ENCODE results near the gene AQP12B.
"Not testable (repeated sequence)": the region's sequence is repeated elsewhere in the genome, so short reads cannot be mapped to it uniquely, and the experiment has no call there.

The AQP12B gene, protein sequence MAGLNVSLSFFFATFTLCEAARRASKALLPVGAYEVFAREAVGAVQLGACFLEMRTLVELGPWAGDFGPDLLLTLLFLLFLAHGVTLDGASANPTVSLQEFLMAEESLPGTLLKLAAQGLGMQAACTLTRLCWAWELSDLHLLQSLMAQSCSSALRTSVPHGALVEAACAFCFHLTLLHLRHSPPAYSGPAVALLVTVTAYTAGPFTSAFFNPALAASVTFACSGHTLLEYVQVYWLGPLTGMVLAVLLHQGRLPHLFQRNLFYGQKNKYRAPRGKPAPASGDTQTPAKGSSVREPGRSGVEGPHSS

DNA sequence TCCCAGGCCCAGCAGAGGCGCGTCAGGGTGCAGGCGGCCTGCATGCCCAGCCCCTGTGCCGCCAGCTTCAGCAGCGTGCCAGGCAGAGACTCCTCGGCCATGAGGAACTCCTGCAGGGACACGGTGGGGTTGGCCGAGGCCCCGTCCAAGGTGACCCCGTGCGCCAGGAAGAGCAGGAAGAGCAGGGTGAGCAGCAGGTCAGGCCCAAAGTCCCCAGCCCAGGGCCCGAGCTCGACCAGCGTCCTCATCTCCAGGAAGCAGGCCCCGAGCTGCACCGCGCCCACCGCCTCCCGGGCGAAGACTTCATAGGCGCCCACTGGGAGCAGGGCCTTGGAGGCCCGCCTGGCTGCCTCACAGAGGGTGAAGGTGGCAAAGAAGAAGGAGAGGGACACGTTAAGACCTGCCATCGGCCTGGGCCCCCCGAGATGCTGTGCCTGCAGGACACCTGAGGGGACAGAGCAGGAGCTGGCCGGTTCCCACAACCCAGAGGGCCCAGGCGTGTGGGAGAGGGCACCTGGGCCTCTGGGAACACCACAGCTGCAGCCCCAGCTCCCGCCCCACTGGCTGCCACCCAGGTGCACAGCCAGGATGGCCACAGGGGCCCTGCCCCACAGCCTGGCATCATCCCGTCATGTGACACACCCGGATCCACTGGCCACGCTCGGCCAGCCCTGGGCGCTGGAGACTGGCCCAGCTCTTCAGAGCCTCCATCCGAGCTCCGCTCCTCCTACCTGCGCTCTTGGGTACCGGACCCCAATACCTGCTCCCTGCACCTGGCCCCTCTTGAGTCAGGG lies at the start of gene AQP12B:
Gene AQP12B, minus strand, starts transcription at position 455 of the 794 bp plus-strand sequence. Its CDS starts 48 bp downstream, at position 407.
- DNase-seq (ENCODE audit: low read depth in 2 of 2, low spot score in 1 of 2), result not testable (repeated sequence)

DNA sequence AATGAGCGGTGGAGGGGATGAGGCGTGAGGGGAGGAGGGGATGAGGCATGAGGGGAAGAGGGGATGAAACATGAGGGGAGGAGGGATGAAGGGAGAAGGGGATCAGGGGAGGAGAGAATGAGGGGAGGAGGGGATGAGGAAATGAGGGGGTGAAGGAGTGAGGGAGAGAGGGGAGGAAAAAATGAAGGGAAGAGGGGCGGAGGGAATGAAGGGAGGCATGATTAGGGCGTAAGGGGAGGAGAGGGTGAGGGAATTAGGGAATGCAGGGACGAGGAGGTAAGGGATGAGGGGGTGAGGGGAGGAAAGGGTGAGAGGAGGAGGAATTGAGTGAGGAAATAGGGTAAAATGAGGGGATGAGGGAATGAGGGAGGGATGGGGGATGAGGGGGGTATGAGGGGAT lies 49.5 kb upstream of the AQP12B start:
- DNase-seq (ENCODE audit: low read depth in 2 of 2, low spot score in 1 of 2), result no peak

DNA sequence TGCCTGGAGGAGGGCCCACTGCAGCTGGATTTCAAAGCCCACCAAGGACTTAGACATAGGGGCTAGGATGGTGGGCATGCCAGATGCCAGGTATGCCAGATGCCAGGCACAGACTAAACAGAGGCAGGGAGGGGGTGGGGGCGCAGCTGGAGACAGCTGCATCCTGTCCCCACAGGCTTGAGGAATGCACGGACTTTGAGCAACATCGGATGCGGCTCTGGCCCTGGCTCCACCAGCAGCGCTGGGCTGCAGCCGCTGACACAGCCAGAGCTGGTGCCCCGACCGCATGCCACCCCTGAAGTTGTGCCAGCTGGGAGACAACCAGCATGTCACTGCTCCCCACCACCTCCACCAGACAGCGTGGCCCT lies 48.5 kb upstream of the AQP12B start:
- DNase-seq (ENCODE audit: low read depth in 2 of 2, low spot score in 1 of 2), result no peak

DNA sequence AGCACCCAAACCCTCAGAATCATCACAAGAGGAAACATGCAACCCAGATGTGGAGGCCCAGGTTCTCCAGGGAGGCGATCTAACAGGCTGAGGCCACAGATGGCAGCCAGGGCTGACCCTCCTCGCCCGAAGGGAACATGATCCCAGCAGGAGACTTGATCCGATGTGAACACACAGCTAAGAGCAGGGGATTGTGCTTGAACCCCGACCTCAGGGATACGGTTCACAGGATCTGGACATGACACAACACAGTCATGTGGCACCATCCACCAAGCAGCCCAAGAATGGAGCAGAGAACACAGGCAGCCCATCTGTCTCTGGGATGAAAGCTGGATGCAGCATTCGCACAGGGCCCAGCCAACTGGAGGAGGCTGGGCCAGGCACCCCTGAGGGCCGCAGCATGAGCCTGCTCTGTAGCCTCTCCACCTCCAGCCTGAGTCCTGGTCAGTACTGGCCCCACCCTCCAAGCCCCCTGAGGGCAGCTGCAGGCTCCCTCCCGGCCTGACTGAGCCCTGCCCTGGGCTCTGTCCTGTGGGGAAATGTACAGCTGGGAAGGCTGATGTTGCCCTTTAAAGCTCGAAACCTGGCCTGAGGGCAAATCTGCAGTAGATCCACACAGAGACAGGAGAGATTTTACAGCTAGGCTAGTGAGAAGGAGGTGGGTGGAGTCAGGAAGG lies 48.0 kb upstream of the AQP12B start:
- no peak for DNase-seq (ENCODE audit: low read depth in 2 of 2, low spot score in 1 of 2)

DNA sequence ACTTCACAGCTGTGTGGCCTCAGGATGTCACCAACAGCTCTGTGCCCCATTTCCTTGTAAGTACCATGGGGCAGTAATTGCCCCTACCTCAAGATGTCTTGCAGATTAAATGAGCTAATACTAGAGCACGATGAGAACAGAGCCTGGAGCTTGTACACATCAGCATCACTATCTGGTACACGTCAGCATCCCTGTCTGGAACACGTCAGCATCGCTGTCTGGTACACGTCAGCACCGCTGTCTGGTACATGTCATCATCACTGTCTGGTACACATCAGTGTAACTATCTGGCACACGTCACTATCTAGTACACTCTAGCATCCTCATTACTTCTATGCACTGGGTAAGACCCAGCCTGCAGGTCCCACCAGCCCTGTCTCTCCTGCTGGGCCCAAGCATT lies 46.1 kb upstream of the AQP12B start:
- DNase-seq (ENCODE audit: low read depth in 2 of 2, low spot score in 1 of 2), result no peak

DNA sequence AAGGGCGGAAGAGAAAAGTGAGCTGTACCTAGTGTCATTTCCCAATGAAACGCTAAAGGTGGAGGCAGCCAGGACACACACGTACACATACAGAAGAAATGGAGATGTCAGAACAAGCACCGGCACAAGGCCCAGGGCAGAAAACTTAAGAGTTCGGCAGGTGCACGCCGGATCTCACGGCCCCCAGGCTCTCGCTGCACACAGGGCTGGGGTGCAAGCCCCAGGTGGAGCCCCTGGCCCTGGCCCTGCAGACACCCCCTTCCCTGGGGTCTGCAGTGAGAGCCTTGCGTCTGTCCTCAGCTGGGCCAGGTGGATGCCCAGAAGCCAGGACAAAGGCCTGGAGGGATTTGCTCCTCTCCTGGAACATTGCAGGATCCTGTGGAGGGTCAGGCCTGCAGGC lies 45.7 kb upstream of the AQP12B start:
- no peak for DNase-seq (ENCODE audit: low read depth in 2 of 2, low spot score in 1 of 2)

DNA sequence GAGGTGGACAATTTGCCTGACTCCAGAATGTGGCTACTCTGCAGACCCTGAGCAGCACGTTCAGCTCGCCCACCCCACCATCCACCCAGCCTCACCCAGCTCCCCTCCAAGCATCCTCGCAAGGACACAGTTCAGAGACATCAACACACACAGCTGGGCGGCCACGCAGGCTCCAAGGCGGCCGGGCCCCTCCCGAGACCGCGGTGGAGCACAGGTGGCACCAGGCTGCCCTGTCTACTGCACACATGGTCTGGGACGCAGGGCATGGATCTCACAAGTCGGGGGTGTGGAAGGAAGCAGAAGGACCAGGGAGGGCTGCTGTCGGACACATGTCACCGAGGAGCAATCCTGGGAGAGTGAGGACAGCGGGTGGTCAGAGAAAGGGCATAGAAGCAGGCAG lies 45.2 kb upstream of the AQP12B start:
- DNase-seq (ENCODE audit: low read depth in 2 of 2, low spot score in 1 of 2), result no peak

DNA sequence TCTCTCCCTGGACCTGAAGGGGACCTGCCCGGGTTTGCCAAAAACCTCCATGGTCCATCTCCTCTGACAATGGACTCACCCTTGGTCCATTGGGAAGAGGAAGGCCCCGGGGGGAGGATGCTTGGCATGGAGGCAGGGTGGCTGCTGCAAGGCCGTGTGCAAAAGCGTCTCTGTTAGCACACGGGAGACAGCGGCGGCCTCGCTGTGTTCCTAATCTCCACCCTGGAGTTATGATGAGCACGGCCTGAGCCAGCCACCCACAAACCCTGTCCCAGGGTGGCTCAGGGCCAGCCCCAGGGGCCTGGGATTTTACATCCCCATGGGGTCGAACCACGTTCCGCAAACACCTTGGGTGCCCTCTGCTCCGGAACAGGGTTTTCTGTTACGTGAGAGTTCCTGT lies 44.8 kb upstream of the AQP12B start:
- DNase-seq (ENCODE audit: low read depth in 2 of 2, low spot score in 1 of 2), result no peak

DNA sequence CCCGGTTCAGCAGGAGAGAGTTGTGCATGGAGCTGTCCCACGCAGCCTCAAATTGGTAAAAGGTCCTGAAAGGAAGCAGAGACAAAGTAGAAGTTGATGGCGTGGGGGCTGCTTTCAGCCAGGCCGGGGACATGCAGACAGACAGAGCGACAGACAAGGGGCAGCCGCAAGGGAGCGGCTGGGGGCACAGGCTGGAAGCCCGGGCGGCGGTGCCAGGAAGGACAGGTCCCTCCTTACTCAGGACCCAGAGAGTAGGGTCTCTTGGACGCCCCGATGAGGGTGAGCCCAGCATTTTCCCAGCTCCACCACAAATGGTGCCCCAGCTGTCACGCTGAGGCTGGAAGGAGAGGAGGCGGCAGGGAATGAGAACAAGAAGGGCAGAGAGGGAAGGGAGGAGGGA lies 44.2 kb upstream of the AQP12B start:
- no peak for DNase-seq (ENCODE audit: low read depth in 2 of 2, low spot score in 1 of 2)

DNA sequence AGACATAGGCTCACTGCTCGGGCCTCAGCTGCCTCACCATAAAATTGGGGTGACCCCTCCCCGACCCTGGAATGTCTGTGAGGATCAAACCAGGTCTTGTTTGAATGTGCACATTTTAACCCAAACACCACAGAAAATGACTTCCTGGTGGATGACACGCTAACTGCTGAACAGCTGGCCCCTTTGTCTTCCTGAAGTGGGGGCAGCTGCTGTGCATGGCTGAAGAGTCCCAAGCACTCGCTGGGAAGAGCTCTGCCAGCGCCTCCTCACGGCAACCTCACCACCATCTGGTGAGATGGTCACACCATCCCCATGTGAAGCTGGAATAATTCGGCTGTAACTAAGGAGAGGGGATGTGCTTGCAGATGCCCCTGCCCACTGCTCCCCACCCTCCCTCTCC lies 43.0 kb upstream of the AQP12B start:
- DNase-seq (ENCODE audit: low read depth in 2 of 2, low spot score in 1 of 2), result no peak

DNA sequence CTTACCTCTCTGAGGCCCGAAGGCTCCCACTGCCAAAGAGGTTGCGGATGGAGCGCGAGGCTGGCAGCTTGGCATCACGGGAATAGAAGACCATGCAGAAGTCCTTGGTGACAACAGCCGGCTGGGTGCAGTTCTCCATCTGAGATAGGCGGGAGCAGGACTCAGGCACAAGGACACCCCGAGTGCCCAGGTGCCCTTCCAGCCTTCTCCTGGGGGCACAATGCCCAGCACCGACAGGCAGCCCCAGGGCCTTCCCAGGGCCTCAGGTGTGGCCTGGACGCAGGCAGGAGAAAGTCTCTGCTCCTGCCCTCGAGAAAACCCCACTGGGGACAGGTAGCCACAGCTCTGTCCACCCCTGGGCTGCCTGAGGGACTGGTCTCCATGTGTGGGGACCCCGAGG lies 42.6 kb upstream of the AQP12B start:
- DNase-seq (ENCODE audit: low read depth in 2 of 2, low spot score in 1 of 2), result no peak

DNA sequence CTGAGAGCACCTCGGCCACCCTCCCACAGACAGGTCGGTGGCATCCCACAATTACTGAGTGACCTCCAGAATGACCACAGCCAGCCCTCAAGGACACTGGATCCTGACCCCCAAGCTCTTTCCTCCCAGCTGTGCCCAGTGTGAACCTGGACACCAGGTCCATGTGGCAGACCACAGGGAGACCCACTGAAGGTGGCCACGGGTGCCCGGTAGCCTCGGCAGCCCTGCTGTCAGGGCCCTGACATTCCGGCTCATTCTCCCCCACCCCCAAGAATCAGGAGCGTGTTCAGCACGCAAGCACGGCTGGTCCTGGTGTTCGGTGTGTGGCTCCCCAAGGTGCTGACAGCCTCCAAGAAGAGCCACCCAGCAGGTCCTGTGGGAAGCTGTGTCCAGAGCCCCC lies 41.7 kb upstream of the AQP12B start:
- no peak for DNase-seq (ENCODE audit: low read depth in 2 of 2, low spot score in 1 of 2)

DNA sequence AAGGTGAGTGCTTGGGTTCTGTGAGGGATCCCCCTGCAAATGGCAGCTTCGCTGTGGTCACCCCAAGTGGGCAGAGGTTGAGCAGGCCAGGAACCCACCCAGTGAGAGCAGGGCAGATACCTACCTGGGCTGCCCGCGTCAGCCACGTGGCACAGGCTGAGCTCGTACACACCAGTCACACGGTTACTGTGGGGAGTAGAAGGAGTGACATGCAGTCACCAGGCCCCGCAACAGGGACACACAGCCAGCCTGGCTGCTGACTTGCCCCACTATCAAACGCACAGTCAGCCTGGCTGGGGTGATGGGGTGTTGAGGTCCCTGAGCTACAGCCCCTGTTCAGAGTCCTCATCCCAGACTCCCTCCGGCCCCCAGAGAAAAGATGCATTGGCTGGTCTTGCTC lies 41.2 kb upstream of the AQP12B start:
- no peak for DNase-seq (ENCODE audit: low read depth in 2 of 2, low spot score in 1 of 2)

DNA sequence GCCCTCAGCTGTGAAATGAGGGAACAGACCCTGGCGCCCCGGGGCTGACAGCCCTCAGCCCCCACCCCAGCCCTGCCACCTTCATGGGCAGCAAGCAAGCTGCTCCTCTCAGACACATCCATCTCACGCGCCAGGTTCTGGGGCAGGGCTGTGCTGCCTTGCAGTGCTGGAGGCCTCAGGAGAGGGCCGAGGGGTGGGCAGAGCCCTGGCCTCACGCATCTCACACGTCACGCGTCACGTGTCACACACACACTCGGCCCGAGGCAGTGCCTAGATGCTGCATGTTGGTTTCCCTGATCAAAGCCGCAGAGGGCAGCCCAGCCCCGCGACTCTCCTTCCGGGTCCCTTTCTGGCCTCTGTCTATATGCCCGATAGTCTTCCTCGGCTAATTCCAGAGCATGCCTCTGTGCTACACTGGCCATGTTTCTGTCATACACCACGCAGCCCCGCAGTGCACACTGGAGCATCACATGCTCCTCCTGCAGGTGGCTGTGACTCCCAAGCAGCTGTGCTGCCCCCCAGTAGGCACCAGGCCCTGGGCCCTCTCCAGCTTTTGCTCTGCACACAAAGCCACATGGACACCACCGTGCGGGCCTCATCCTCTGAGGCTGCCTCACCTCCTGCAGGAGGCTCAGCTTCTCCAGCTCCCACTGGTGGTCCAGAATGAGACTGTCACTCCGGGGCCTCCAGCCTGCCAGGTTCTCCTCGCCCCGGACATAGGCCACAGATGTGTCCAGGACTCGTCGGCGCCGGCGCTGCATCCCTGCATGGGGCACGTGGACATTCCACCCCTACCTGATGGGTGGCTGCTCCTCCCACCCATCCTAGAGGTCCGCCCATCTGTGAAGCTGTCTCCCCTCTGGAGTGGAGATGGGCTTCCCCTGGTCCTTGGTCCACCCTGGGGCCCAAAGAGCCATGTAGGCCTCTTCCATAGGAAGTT lies 40.4 kb upstream of the AQP12B start:
- no peak for DNase-seq (ENCODE audit: low read depth in 2 of 2, low spot score in 1 of 2)

DNA sequence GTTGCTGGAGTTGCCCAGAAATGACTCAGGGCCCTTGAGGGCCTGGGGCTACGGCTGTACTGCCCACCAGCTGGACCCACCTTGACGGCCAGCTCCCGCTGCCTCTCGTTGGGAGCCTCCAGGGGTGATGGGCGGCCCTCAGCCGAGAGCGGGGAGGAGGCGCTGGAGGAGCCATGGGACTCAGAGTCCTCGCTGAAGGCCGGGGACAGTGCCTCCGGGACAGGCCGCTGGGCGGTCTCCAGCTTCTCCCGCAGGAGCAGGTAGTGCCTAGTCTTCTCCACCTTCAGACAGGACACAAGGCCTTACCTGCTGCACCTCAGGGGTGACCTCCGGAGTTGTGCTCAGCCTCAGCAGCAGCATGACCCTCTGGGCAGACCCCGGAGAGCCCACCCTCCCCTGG lies 39.7 kb upstream of the AQP12B start:
- no peak for DNase-seq (ENCODE audit: low read depth in 2 of 2, low spot score in 1 of 2)

DNA sequence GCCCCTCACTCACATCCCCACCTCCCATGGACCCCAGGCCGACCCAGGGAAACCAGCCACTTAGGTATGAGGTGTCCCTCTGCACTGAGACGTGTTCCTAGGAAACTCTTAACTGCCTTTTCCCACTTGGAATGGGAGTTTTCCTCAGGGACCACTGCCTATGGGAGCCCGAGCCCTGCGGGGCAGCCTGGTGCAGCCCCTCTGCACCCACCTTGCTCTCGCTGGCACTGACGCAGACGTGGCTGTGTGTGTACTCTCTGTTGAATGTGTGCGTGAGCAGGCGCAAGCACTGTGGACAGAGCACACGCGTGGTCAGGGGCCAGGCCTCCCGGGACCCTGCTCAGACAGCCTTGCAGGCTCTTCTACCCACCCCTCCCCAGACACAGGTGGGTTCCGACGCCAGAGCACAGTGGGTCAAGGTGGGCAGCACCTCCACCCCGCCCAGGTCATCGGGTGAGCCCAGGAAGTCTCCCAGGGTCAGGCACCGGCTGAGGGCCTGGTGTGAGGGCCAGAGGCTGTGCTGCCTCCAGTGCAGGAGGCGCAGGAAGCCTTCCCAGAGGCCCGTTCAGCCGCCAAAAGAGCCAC lies 39.0 kb upstream of the AQP12B start:
- no peak for DNase-seq (ENCODE audit: low read depth in 2 of 2, low spot score in 1 of 2)

DNA sequence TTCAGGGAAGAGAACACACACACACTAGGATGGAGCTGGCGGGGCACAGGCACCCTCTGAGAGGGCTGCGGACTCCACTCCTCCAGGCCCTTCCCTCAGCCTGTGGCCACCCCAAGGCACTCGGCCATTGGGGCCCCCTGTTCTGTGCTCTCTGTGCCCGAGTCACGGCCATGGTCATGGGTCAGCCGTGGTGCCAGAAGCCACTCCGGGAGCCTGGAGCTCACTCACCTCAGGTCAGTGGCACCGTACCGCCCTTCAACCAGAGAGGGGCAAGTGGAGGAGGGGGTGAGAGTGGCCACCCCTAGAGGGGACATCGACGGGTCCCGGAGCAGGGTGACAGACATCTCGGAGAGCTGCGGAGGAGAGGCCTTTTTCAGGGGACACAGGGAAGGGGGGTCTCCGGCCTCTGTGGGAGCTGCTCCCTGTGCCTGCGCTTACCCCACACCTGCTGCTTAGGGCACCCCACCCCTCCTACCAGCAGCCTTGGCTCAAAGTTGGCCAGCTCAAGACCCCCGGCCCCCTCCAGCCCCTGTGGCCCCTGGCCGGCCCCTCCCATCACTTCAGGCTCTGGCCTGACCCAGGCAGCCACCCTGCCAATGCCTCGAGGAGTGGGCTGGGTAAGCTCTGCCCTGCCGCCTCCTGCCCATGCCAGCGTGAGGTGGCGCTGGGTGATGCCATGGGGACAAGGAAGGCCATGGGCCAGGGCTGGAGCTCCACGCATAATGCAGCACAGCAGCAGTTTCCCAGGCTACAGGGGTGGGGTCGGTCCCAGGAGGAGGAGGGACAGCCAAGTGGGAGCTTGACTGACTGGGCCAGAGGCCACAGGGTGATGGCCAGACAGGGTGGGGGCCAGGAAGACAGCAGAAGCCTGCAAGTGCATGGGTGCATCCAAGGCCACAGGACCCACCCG lies 38.3 kb upstream of the AQP12B start:
- DNase-seq (ENCODE audit: low read depth in 2 of 2, low spot score in 1 of 2), result no peak

DNA sequence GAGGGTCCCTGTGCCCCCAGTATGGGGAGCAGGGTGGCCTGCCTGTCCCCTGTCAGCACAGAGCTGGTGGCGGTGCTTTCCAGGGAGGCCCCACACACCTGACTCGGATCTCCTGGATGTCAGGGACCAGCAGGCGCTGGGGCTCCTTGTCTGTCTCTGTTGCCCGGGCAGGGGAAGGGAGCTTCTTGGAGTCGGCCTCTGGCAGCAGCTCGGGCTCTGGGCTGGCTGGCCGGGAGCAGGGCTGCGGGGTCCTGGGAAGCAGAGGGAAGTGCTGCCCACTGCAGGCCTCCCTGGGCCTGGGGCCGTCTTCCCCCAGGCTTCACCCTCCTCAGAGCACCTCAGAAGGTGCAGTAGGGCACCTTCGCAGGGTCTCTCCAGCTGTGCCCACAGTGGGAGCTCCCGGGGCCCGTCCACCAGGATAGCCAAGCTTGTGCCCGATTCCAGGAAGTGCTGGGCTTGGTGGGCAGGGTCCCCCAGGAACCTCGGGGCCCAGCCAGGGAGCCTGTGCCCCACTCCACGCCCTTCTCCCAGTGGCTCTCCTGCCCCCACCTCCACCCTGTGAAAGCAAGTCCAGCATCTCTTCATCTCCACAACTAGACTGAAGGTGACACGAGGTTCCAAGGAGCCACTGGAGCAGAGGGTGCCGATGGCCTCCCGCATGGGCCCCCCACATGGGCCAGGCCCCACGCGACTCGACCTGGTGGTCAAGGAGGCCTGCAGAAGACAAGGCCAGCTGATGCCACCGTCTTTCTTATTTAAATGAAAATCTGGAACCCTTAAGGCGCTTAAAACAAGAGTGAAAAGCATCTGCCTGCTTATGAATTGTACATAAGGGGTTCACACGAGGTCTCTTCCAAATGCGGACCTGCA lies 37.2 kb upstream of the AQP12B start:
- no peak for DNase-seq (ENCODE audit: low read depth in 2 of 2, low spot score in 1 of 2)
